Midbrain (tissue), 1 donor: ENCODE results near the gene GRN.
"Not testable (repeated sequence)": the region's sequence is repeated elsewhere in the genome, so short reads cannot be mapped to it uniquely, and the experiment has no call there.

ENCODE experiments used
- DNase-seq: peaks from one replicate; lab custom pipeline; 2025; lab: John Stamatoyannopoulos, UW

GRN gene

DNA sequence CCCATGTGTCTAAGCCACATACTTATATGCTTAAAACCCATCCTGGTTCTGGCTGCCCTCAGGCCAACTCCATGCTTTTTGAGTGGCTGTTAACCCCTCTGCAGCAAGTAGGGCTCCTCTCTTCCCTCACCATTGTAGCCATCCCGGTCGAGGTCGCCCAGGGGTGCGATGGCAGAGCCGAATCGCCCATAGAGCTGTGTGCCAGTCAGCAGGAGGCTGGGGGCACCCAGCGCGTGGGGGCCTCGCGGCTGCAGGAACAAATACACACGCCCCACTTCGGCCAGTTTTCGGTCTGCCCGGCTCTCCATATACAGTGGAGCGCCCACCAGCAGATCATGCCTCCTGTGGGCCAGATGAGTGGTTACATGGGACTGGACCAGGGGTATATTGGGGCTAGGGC lies 38.3 kb downstream of the GRN start:
- DNase-seq, result no peak

DNA sequence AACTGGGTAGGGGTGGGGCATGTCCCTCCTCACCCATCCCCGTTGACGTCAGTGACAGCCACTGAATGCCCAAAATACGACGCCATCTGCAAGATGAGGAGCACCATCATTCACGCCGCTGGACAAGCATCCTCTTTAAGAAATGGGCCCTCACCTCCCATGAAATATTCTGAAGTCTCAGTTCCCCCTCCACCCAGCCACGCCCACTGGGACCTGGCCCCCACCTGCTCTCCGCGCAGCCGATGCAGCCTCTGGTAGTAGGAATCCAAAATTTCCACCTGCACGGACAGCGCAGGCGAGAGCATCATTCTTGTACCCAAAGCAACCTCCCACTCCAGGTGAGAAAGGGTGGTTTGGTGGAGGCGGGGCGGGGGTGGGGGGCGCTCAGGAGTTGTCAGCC lies 38.8 kb downstream of the GRN start:
- DNase-seq, result no peak

DNA sequence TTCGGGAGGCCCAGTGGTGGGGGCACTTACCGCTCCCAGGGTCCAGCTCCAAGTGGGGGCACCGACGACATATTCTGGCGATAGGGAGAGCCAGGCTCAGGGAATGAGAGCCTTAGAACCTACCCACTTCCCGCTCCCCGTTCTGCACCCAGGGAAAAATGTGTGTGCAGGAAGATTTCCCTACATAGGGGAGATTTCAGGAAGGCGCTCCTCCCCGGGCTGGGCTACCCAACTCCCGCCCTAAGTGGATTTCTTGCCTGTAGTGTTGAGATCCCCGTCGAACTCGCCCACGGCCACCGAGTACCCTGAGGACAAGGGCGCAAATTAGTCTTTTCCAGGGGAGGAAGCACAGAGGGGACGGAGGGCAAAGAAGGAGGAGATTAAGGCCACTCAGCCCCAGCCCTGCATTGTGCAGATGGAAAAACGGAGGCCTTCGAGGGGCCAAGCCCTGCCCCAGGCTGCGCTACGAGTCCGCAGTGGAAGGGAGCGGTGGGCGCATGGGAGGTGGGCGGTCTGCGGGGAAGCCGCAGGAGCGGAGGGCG lies 39.2 kb downstream of the GRN start:
- no peak for DNase-seq

DNA sequence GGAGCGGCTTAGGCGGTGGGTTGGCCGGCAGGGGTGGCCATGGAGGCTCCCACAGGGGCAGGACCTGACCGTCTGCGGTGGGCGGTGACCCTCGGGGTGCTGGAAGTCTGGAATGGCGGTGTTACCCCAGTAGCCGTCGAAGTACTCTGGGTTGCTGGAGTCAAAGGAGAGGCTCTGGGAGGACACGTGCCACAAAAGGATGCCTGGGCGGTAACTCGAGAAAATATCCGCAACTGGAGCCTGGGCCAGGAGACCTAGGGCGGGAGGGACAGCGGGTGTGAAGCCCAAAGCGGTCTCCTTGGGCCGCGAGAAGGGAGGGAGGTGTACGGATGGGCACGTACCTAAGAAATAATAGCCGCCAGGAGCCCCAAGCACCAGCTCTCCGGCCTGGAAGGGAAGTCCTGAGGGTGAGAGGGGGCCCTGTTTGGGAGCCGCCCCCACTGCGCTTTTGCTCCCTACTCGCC lies 39.8 kb downstream of the GRN start:
- DNase-seq, result no peak

DNA sequence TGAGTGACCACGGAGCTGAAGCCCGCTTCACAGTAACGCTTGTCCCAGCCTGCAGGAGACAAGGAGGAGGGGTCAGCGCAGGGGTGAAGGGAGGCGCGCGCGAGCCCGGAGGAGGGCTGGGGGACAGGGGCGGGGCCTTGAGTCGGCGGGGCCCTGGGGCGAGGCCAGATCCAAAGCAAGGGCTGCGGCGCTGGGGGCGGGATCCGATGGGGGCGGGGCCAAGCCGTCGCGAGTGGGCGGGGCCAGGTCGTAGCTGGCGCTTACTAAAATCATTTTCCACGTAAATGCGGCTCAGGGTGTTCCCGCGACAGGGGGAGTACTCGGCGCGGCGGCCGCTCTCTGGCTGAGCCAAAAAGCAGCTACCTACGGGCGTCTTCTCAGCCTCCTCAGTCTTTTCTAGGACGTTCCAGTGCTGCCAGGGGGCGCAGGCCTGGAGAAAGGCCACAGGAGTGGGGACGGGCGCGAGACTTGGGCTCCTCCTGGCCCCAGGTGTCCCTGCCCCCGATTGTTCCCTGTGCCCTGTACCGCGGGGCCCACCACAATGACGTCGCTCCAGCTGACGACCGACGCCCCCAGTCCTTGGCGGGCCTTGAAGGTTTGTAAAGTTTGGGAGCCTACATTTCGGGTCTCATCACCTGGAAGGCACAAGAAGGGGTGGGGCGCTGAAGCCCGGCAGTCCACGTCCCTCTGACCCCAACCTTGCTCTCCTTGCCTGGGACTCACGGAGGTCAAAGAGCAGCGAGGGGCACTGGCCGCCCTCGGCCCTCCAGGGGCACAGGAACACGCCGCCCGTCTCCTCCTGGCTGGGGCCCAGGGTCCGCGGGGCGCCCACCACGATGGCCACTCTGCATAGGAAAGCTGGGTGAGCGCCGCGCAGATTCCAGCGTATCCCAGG lies 40.4 kb downstream of the GRN start:
- DNase-seq, result peak; percentile 17

DNA sequence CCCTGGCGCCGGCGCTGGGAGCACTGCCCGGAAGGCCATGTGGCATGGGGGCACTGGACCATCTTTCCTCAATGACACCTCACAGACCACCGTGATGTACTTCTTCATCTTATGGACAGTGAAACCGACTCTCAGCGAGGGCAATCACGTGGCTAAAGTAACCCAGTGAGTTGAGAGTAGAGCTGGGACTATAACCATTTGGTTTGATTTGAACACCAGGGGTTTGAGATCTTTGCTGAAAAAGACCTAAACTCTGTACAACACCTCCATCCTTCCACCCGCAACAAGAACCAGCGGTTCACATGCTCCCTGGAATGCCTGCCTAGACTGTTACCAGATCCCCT lies 41.1 kb downstream of the GRN start:
- no peak for DNase-seq

DNA sequence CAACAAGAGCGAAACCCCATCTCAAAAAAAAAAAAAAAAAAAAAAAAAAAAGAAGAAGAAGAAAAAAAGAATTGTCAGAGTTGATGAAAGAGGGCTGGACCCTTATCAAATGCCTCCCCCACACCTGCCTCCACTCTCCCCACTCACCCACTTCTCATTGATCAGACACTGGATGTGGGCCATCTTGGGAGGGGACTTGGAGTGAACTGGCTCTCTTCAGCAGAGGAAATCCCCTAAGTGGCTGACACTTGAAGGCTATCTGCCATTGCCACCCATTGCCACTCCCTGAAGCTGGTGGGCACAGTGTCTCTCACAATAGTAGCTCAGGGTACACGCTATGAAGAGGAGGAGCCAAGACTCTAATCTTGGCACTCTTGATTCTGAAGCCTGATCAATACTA lies 42.7 kb downstream of the GRN start:
- DNase-seq, result no peak

DNA sequence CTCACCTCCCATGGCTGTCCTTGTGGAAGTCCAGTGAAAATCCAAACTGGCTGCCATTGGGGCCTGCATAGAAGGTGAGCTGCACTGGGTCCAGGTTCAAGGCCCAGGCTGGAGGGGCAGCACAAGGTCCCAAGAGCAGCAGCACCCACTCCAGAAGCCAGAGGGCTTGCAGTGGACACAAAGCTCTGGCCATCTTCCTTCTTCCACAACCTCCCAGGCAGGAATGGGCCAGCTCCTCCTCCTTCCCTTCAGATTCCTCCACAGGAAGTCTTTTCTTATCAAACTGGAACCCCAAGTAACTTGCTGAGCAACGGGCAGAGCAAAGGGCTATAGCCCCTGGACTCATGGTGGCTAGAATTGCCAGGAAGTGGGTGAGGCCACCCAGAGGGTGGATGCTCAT lies 44.2 kb downstream of the GRN start, which contains the start of gene ITGA2B:
ITGA2B (minus strand) TSS at position 369 of the 400 bp plus-strand sequence; CDS start at position 193, 176 bp downstream.
- no peak for DNase-seq

DNA sequence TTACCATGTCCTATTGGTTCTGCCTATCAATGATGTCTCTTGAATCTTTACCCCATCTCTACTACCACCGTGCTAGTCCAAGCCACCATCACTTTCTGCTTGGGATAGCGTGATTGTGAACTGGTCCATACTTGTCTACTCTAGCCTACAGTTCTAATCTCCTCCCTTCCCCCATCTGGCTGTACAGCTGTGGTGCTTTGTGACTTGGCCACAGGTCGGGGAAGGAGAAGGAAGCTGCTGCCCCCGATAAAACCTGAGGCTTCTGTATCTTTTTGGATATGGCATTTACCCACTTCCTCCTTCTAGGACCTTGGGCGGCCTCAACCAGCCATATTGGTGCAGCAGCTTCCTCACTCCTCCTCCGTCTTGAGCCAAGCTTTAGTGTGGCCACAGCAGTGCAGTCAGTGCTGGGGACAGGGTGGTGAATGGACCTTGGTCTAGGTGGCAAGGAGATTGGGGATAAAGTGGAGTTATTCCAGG lies 44.7 kb downstream of the GRN start:
- DNase-seq, result no peak

DNA sequence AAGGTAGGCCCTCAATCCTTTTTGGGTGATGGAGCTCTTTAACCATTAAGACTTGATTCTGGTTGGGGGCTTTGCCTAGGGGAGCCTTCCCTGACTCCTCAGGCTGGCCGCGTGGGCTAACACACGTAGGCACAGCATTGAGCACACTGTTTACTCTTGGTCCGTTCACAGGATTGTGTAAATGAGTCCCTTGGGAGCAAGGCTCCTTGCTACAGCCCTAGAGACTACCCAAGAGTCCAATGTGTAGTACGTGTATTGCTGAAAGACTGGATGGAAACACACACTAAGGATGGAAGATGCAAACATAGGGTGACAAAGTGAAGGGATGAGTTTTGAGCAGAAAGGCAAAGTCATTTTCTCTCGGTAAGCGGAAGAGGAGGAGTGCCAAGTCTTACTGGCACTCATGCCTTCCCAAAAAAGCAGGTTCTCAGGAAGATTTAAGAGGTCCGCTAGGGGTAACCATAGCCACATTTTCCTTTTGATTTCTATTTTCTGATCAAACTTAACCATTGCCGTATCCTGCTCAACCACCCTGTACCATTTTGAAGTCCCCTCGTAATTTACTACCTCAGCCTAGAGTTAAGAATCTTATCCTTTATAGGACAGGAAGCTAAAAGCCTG lies 45.3 kb downstream of the GRN start:
- no peak for DNase-seq

DNA sequence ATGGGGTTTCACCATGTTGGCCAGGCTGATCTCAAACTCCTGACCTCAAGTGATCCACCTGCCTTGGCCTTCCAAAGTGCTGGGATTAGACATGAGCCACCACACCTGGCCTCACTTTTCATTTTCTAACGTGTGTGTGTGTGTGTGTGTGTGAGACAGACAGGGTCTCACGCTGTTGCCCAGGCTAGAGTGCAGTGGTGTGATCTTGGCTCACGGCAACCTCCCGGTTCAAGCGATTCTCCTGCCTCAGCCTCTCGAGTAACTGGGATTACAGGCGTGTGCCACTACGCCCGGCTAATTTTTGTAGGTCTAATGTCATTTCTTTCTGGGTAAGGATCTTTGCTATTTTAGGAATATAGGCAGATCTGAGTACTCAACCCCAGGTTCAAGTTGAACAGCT lies 49.0 kb downstream of the GRN start:
- DNase-seq, result not testable (repeated sequence)

DNA sequence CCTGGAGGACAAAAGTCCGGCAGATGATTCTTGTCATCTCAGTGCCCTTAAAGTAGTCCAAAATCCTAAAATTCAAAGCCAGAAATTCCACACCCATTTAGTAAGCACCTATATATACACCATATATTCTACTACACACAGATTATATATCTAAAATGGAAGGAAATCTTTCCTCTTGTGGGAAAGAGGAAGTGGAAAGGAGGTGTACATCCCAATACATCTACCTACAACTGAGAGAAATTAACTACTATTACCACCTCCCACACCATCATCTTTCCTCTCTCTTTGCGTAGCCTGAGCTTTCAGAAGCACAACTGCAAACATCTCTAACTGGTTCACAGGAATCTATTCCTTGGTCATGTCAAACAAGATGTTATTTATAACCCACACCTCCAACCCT lies 49.7 kb downstream of the GRN start:
- no peak for DNase-seq

DNA sequence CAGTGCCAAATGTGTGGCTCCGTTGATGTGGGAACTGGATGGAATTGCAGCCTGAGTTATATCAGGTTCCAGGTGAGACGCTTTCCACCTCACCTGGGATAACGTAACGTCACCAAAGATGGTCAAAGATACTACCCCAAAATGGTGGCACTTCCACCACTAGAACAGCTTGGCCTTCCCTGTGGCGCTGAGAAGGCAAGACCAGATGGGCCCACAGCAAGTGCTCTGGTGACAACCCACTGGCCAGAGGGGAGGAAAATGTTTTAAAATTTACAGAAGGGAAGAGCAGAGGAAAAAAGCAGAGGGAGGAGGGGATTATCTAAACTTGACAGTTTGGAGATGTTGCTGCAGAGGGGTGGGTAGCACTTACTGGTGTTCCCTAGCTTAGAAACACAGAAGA lies 51.8 kb downstream of the GRN start:
- no peak for DNase-seq

DNA sequence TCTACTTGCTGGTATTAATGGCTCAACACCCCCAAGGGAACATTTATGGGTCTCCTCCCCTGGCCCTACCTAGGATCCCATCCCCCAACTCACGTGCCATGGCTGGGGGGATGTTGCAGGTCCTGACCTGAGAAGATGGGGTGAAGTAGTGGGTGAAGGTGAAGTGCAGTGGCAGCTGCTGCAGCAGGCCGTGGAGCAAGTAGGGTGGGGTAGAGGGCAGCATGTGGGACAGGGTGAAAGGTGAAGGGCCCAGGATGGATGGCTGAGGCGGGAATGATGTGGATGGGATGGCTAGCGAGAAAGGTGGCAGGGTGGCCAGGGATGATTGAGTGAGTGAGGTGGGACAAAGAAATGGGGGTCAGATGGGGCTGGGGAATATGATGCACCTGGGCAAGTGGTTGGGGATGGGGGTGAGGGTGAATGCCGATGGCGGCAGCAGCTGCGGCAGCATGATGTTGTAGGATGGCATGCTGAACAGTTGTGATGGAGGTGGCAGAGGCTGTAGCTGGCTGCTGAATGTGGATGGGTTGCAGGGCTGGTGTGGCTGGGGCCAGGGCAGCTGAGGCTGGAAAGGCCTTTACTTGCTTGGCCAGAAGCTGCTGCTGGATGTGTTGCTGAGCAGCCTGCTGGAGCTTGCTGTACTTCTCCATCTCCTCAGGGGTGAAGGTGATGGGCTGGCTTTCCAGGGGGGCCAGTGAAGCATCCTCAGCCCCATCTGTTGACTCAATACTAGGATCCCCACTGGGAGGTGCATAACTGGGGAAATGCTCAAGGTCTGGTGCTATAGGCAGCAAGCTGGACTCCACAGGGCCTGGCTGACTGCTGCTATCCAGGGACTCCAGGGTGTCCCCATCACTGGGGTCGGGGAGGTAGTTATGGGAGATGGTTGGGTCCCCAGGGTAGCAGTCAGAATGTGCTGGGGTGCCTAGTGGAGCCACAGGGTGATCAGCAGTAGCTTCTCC lies 52.7 kb downstream of the GRN start:
- no peak for DNase-seq

DNA sequence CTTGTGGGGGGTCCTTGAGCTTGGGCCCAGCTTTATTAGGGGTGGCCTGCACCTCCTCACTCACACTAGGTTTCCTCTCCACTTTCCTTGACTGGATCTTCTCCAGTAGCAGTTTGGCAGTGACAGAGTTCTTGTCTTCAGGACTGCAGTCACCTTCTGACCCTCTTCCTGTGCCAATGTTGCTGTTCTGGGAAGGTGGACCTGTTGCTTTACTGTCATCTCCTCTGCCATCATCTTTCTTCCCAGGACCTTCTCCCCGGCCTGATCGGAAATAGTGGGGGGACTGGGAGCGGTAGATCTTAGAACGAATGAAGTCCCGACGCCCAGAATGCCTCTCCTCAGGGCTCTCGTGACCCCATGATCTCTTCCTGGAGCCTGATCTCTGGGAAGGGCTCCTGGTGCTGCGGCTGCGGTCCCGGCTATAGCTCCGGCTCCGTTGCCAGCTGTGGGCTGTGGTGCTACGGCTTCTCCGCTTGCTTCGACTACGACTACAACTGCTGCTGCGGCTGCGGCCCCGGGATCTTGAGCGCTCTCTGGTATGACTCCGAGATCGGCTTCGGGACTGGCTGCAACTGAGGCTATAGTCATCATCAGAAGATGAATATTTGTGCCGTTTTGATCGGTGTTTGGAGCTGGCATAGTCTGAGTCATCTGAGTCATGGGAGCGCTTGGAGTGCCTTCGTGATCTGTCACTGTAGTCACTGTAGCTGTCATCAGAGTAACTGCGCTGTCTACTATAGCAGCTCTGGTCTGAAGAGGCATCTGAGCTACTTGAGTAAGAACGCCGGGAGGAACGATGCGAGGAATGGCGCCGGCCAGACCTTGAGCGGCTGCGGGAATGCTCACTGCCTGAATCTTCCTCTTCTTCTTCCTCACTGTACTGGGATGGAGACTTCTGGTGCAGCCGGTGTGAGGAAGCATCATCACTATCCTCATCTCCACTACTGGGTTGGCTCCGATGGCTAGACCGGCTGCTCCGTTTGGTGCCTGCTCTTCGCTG lies 53.9 kb downstream of the GRN start:
- no peak for DNase-seq

DNA sequence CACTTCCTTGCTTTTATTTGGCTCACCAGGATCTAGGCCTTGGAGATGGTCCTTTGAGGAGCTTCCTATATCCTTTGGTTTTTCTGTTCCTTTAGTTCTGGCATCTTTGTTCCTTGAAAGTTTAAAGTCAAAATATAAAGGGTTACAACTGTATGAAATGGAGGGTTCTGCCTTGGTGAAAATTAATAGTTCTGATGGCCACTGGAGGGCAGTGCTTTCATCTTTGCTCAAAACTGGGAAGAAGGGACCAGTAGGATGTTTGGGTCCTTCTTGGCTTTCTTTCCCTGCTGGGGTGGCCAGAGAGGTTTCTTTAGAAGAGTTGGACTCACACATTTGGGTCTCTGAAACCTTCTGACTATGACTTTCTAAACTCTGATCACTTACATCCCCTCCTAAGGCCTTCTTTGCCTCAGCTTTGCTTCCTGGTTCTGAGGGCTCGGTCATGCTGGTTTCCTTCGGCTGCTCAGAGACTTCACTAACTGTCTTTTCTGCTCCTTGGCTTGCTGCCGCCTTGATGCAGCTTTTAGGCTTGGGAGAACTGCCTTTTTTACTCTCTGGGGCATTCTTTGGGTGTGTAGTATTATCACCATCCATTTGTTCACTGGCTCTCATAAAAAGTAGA lies 55.2 kb downstream of the GRN start:
- no peak for DNase-seq
